ENCODE data around the gene TBC1D7. TPM values are rescaled to one million over a fixed set of nuclear protein-coding genes. Genes with fewer than 3 reads are reported as not detected.

Gene TBC1D7
- total and polyA plus RNA-seq, 5 experiments from 2014 or later: 11.8 to 19.2 (median 17.1) TPM

DNA sequence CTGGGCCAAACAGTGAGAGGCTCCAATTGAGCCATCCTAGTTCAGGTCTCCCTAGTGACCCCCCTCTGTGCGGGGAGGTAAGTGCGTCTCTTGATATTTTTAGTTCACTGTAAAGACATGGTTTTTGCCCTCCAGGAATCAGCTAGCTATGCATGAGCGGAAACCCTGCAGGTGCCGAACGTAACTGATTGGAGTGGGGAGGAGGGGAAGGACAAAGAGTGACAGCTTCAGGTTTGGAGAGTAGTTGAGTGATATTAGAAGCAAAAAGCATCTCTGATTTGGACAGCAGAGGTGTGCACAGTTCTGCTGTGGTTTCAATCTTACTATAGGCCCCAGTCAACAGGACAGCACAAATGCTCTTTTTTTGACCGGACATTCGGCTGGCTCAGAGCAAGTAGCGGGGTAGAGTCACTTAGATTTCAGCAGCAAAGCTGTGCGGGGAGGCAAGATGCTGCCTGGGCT lies 31.8 kb downstream of the TBC1D7 start:
- Mint-ChIP-seq H3K9me3 (peaks cover 0 to 2% (median 0%) of the 10 kb centered on the region in 9 donors), H3K27me3 (no peaks in the 10 kb centered on the region), H3K36me3 (peaks cover 25 to 84% (median 56%) of the 10 kb centered on the region in 3 donors), H3K4me1 (peaks cover 0 to 19% (median under 1%) of the 10 kb centered on the region in 4 donors), H3K27ac (peak overlapping the region in 1 of 10 donors; percentile 51), H3K4me3 (no peak overlapping the region)
- DNase-seq (no peak), ATAC-seq (no peak)
- POLR2A ChIA-PET: no interaction called here

- Mint-ChIP-seq H3K27me3 (no peaks in the 10 kb centered on the region), H3K4me3 (no peak overlapping the region), H3K9me3 (peaks cover 0 to 3% (median 0%) of the 10 kb centered on the region in 9 donors), H3K27ac (no peak overlapping the region), H3K4me1 (peaks cover 0 to 19% (median under 1%) of the 10 kb centered on the region in 4 donors), H3K36me3 (peaks cover 25 to 86% (median 61%) of the 10 kb centered on the region in 3 donors)
- POLR2A ChIA-PET: no interaction called here
- ATAC-seq (no peak), DNase-seq (no peak)
These were observed 32.8 kb downstream of the TBC1D7 start for GRCh38 chr6:13295576-13295975.

- no peak overlapping the region for H3K4me3 Mint-ChIP-seq
These were observed 33.8 kb downstream of the TBC1D7 start for GRCh38 chr6:13294499-13295069.

GRCh38 chr6:13292774-13293173 lies 35.6 kb downstream of the TBC1D7 start:
- POLR2A ChIA-PET: no interaction called here

More at GRCh38 chr6:13294499-13295069, 33.8 kb downstream of the TBC1D7 start:
- peaks cover 0 to 9% (median 2%) of the 10 kb centered on the region in 9 donors for H3K9me3 Mint-ChIP-seq
- H3K36me3 Mint-ChIP-seq: peaks cover 33 to 87% (median 64%) of the 10 kb centered on the region in 3 donors
- ATAC-seq (no peak), DNase-seq (no peak)
- POLR2A ChIA-PET: no interaction called here
- peak overlapping the region in 1 of 10 donors; percentile 67 for H3K27ac Mint-ChIP-seq
- peaks cover 0 to 11% (median 0%) of the 10 kb centered on the region in 4 donors for H3K4me1 Mint-ChIP-seq
- H3K27me3 Mint-ChIP-seq: no peaks in the 10 kb centered on the region

DNA sequence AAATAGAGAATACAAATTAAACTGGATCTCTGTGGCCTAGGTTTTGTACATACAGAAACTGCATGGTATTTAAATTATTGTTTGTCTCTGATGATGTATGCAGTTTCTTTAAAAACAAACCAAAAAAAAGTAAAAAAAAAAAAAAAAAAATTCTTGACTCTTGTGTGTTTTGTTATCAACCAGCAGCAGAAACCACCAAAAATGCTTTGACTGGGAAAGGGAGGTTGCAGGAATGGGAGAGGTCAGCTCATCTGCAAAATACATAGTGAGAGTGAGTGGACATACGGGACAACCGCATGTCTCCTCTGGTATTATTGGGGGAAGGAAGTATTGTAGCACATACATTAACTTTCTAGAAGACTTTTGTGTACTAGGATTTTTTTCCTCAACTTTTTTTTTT lies 38.0 kb downstream of the TBC1D7 start:
- no peaks in the 10 kb centered on the region for H3K27me3 Mint-ChIP-seq

More at GRCh38 chr6:13292774-13293173, 35.6 kb downstream of the TBC1D7 start:
- ATAC-seq: no peak
- no peak for DNase-seq
- Mint-ChIP-seq H3K4me3 (no peak overlapping the region), H3K27me3 (no peaks in the 10 kb centered on the region), H3K36me3 (peaks cover 27 to 75% (median 61%) of the 10 kb centered on the region in 3 donors), H3K4me1 (peaks cover 0 to 11% (median 0%) of the 10 kb centered on the region in 4 donors), H3K27ac (no peak overlapping the region), H3K9me3 (peaks cover 0 to 23% (median 5%) of the 10 kb centered on the region in 9 donors)

GRCh38 chr6:13289789-13290318 lies 38.5 kb downstream of the TBC1D7 start:
- POLR2A ChIA-PET: interaction anchor here (0.7 kb wide), 1 partner anchor 425 kb away, joined by 5 read pairs; no protein-coding TSS in a partner anchor
- H3K27ac Mint-ChIP-seq: no peak overlapping the region
- no peak for DNase-seq
- no peak for ATAC-seq
- peaks cover 0 to 17% (median 0%) of the 10 kb centered on the region in 4 donors for H3K4me1 Mint-ChIP-seq
- H3K27me3 Mint-ChIP-seq: no peaks in the 10 kb centered on the region
- H3K36me3 Mint-ChIP-seq: peaks cover 36 to 65% (median 55%) of the 10 kb centered on the region in 3 donors
- peaks cover 0 to 48% (median 12%) of the 10 kb centered on the region in 9 donors for H3K9me3 Mint-ChIP-seq
- no peak overlapping the region for H3K4me3 Mint-ChIP-seq

More for the DNA sequence above, 38.0 kb downstream of the TBC1D7 start:
- Mint-ChIP-seq H3K27ac (no peak overlapping the region), H3K4me3 (no peak overlapping the region), H3K9me3 (peaks cover 0 to 47% (median 12%) of the 10 kb centered on the region in 9 donors), H3K4me1 (peaks cover 0 to 15% (median 0%) of the 10 kb centered on the region in 4 donors), H3K36me3 (peaks cover 40 to 70% (median 60%) of the 10 kb centered on the region in 3 donors)
- no peak for DNase-seq
- no peak for ATAC-seq
- POLR2A ChIA-PET: no interaction called here

DNA sequence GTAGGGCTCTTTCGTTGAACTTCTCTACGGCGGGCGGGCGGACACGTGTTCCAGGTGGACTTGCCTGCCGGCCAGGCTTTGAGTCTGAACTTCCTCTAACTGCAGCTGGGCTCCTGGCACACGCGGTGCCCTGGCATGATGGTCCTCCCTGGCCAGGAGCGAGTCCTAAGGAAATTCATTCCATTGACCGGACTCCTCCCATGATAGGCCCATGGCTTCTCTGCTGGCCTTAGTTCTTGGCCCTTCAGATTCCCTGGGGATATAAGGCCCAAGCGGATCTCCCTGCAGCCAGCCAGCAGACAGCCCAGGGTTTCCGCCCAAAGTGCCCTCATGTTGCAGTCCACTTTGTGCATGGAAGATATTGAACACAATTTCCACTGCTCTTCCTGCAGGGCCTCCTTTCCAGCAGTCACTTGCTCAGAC lies 39.4 kb downstream of the TBC1D7 start:
- Mint-ChIP-seq H3K27ac (no peak overlapping the region), H3K9me3 (peaks cover 0 to 48% (median 12%) of the 10 kb centered on the region in 9 donors), H3K27me3 (no peaks in the 10 kb centered on the region), H3K4me1 (peaks cover 0 to 17% (median 0%) of the 10 kb centered on the region in 4 donors), H3K36me3 (peaks cover 27 to 56% (median 47%) of the 10 kb centered on the region in 3 donors), H3K4me3 (no peak overlapping the region)
- ATAC-seq (no peak), DNase-seq (no peak)
- POLR2A ChIA-PET: no interaction called here

DNA sequence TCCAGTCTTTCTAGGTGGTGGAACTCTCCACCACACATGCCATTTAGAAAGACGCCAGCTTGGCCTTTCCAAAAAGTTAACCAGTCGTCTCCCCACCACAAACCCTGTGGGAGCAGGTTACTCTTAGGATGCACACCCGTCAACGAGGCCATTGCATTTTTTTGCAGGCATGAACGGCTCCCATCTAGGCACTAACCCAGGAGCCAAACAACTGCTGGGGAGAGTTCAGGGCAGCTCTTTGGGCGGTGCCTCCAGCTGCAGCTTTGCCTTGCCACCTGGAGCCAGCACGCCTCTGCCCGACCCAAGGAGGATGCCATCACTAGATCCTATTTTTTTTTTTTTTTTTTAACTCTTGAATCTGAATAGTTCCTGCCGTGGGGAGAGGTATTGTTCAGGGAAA lies 39.9 kb downstream of the TBC1D7 start:
- no peak overlapping the region for H3K27ac Mint-ChIP-seq
- ATAC-seq: no peak
- H3K27me3 Mint-ChIP-seq: no peaks in the 10 kb centered on the region
- peaks cover 0 to 17% (median 0%) of the 10 kb centered on the region in 4 donors for H3K4me1 Mint-ChIP-seq
- peaks cover 24 to 53% (median 43%) of the 10 kb centered on the region in 3 donors for H3K36me3 Mint-ChIP-seq
- no peak overlapping the region for H3K4me3 Mint-ChIP-seq
- POLR2A ChIA-PET: no interaction called here
- peaks cover 0 to 48% (median 12%) of the 10 kb centered on the region in 9 donors for H3K9me3 Mint-ChIP-seq
- DNase-seq: no peak

DNA sequence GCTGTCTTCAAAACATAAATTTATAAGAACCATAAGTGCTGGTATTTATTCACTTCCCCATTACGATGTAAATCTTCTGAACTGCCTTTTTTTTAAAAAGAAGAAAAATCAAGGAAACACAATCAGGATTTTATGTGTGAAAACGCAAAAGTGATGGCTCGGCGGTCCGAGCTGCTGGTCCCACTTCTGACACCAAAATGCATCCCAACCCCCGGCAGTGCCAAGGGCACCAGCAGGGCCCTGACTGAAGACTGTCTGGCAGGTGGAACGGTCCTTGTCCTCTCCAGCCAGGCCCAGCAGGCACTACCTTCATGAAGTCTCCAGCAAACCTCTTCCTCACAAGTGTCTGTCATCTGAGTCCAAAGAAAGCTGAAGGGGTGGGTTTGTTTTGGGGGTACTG lies 41.2 kb downstream of the TBC1D7 start:
- Mint-ChIP-seq H3K36me3 (peaks cover 24 to 43% (median 30%) of the 10 kb centered on the region in 3 donors), H3K27me3 (no peaks in the 10 kb centered on the region), H3K9me3 (peaks cover 0 to 48% (median 12%) of the 10 kb centered on the region in 9 donors), H3K27ac (no peak overlapping the region), H3K4me3 (no peak overlapping the region), H3K4me1 (peaks cover 0 to 17% (median 0%) of the 10 kb centered on the region in 4 donors)
- POLR2A ChIA-PET: no interaction called here
- ATAC-seq: no peak
- no peak for DNase-seq

DNA sequence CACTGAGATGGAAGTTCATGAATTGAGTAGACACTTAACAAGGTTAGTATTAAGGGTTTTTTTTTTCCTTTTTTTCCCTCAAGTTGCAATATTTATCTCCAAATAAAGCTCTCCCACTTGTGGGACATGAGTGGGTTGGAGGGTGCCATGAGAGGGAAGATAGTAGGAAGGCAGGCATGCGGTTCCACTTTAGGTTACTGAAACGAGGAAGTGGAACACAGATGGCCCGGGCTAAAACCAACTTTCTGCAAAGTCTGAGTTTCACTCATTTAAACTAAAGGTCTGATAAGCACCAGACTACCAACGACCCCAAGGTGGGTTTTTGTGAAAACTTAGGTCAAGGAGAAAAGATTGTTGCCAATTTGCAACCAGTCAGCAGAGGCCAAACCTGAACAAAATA lies 42.2 kb downstream of the TBC1D7 start:
- no peak for DNase-seq
- Mint-ChIP-seq H3K27ac (peak overlapping the region in 1 of 10 donors; percentile 4), H3K27me3 (no peaks in the 10 kb centered on the region), H3K9me3 (peaks cover 0 to 48% (median 12%) of the 10 kb centered on the region in 9 donors), H3K4me3 (no peak overlapping the region), H3K4me1 (peaks cover 0 to 17% (median 0%) of the 10 kb centered on the region in 4 donors), H3K36me3 (peaks cover 22 to 35% (median 24%) of the 10 kb centered on the region in 3 donors)
- ATAC-seq: no peak
- POLR2A ChIA-PET: no interaction called here

GRCh38 chr6:13285705-13286104 lies 42.6 kb downstream of the TBC1D7 start:
- Mint-ChIP-seq H3K27me3 (no peaks in the 10 kb centered on the region), H3K4me1 (peaks cover 0 to 17% (median 0%) of the 10 kb centered on the region in 4 donors), H3K4me3 (no peak overlapping the region), H3K27ac (peak overlapping the region in 3 of 10 donors; percentile 4 to 38 (median 30)), H3K36me3 (peaks cover 18 to 30% (median 24%) of the 10 kb centered on the region in 3 donors), H3K9me3 (peaks cover 0 to 48% (median 12%) of the 10 kb centered on the region in 9 donors)
- no peak for DNase-seq
- POLR2A ChIA-PET: no interaction called here
- ATAC-seq: no peak

DNA sequence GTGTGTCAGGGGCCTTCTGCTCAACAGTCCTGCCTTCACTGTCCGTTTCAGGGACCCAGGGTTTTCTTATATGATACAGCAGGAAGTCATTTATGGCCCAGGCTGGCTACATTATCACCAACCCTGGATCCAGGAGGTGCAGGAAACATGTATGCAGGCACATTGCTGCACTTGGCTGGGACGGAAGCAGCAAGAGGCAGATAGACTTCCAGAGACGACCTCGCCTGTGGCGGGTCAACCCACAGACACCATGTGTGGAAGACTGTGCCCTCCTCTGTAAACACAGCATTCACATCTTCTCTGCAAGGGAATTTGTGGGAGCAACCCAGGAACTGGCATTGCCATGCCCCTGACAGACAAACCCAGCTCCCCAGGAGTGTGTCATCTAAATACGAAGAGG lies 43.7 kb downstream of the TBC1D7 start:
- Mint-ChIP-seq H3K27ac (no peak overlapping the region), H3K4me1 (peaks cover 0 to 25% (median 4%) of the 10 kb centered on the region in 4 donors), H3K9me3 (peaks cover 0 to 41% (median 12%) of the 10 kb centered on the region in 9 donors), H3K4me3 (no peak overlapping the region), H3K36me3 (peaks cover 9 to 23% (median 16%) of the 10 kb centered on the region in 3 donors), H3K27me3 (no peaks in the 10 kb centered on the region)
- ATAC-seq (no peak), DNase-seq (no peak)
- POLR2A ChIA-PET: no interaction called here

GRCh38 chr6:13283331-13283730 lies 45.0 kb downstream of the TBC1D7 start:
- Mint-ChIP-seq H3K27me3 (no peaks in the 10 kb centered on the region), H3K36me3 (peaks cover 4 to 16% (median 16%) of the 10 kb centered on the region in 3 donors), H3K9me3 (peaks cover 0 to 35% (median 12%) of the 10 kb centered on the region in 9 donors), H3K4me1 (peaks cover 0 to 29% (median 5%) of the 10 kb centered on the region in 4 donors), H3K27ac (no peak overlapping the region), H3K4me3 (no peak overlapping the region)
- DNase-seq: no peak
- POLR2A ChIA-PET: no interaction called here
- no peak for ATAC-seq
